Loucy (cell line): ENCODE measurements around the gene NEK5.

Source experiments
- H2AFZ ChIP-seq: fragments of 200-600 bp; sonication (generic); 2 replicates; pipeline ENCODE4 v1.6.0; 2016; ENCODE audit warnings: antibody characterized with exemption, mild to moderate bottlenecking, low read length, moderate library complexity
- H3F3A ChIP-seq: fragments of 200-600 bp; 2 replicates; pipeline ENCODE4 v1.6.0; 2016; ENCODE audit warnings: antibody characterized with exemption, low read depth, mild to moderate bottlenecking
- H3K27me3 ChIP-seq: fragments of 200-600 bp; sonication (generic); 2 replicates; pipeline ENCODE4 v1.6.1; 2014; ENCODE audit warnings: low read length, mild to moderate bottlenecking; ENCODE audit not compliant: insufficient read depth, poor library complexity, severe bottlenecking
- H3K36me3 ChIP-seq: fragments of 200-600 bp; sonication (generic); 2 replicates; pipeline ENCODE4 v1.6.1; 2016; ENCODE audit warnings: low read length; ENCODE audit not compliant: insufficient read depth
- H3K4me1 ChIP-seq: fragments of 200-600 bp; sonication (generic); 2 replicates; pipeline ENCODE4 v1.5.1; 2014; ENCODE audit warnings: low read length, mild to moderate bottlenecking; ENCODE audit not compliant: insufficient read depth, poor library complexity, severe bottlenecking
- H3K4me2 ChIP-seq: fragments of 200-600 bp; sonication (generic); 2 replicates; pipeline ENCODE4 v1.6.0; 2014; ENCODE audit warnings: antibody characterized with exemption, low read length, low read depth, mild to moderate bottlenecking; ENCODE audit not compliant: poor library complexity, severe bottlenecking
- H3K4me3 ChIP-seq: fragments of 200-600 bp; sonication (generic); 2 replicates; pipeline ENCODE4 v1.5.1; 2014; ENCODE audit warnings: low read length, mild to moderate bottlenecking, mixed read lengths; ENCODE audit not compliant: poor library complexity, severe bottlenecking
- H3K79me2 ChIP-seq: fragments of 200-600 bp; sonication (generic); 2 replicates; pipeline ENCODE4 v1.6.1; 2014; ENCODE audit warnings: low read length; ENCODE audit not compliant: insufficient read depth
- H3K9ac ChIP-seq: fragments of 200-600 bp; sonication (generic); 2 replicates; pipeline ENCODE4 v1.6.0; 2014; ENCODE audit warnings: mild to moderate bottlenecking, low read depth, low read length, moderate library complexity; ENCODE audit not compliant: poor library complexity, severe bottlenecking
- H3K9me2 ChIP-seq: fragments of 200-600 bp; sonication (generic); replicated peaks from 2 replicates; pipeline ENCODE4 v1.6.1; 2016; ENCODE audit warnings: low read depth, low read length, mixed read lengths
- H3K9me3 ChIP-seq: fragments of 200-600 bp; sonication (generic); 2 replicates; pipeline ENCODE4 v1.6.1; 2014; ENCODE audit warnings: mild to moderate bottlenecking, antibody characterized with exemption, low read length, low read depth; ENCODE audit not compliant: insufficient read depth
- H4K20me1 ChIP-seq: fragments of 200-600 bp; sonication (generic); 2 replicates; pipeline ENCODE4 v1.6.0; 2014; ENCODE audit warnings: antibody characterized with exemption, low read length, mild to moderate bottlenecking; ENCODE audit not compliant: insufficient read depth, poor library complexity, severe bottlenecking
- EZH2phosphoT487 ChIP-seq: fragments of 200-600 bp; IDR thresholded peaks from 2 replicates; pipeline ENCODE4 v1.6.1; 2018; ENCODE audit warnings: antibody characterized with exemption, mild to moderate bottlenecking, moderate library complexity, borderline replicate concordance
- TF ChIP-seq, protein P1 (sequence below): fragments of 200-600 bp; sonication (generic); conservative IDR thresholded peaks from 2 replicates; pipeline ENCODE4 v1.5.1; 2014; ENCODE audit warnings: mild to moderate bottlenecking, antibody characterized with exemption, low read length

The NEK5 gene

DNA sequence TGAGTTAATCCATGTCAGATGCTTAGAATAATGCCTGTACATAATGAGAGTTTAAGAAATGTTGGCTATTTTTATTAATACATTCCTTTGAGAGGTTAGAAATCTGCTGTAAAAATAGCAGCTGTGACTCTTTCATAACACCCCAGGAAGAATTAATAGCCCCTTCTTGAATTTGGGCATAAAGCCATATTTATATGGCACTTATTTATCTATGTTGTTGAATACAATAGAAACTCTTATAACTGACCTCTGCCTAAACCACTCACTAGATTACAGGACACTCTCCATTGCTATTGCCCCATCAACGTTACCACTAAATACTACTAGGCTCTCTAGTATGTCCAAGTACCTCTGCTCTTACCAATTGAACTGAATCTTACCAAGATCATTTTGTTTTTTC is 16.3 kb downstream of the NEK5 start:
- H3K36me3 ChIP-seq = no peaks in the 10 kb centered on the region
- no peaks in the 10 kb centered on the region for H3K79me2 ChIP-seq
- H3K4me2 ChIP-seq = no peak overlapping the region
- H3F3A ChIP-seq = no peaks in the 10 kb centered on the region
- H2AFZ ChIP-seq = no peak overlapping the region
- H3K4me3 ChIP-seq = no peak overlapping the region
- no peaks in the 10 kb centered on the region for H3K4me1 ChIP-seq
- H3K9ac ChIP-seq = no peak overlapping the region
- no peaks in the 10 kb centered on the region for H3K9me3 ChIP-seq
- H3K27me3 ChIP-seq = no peaks in the 10 kb centered on the region
- TF ChIP-seq, protein P1, sequence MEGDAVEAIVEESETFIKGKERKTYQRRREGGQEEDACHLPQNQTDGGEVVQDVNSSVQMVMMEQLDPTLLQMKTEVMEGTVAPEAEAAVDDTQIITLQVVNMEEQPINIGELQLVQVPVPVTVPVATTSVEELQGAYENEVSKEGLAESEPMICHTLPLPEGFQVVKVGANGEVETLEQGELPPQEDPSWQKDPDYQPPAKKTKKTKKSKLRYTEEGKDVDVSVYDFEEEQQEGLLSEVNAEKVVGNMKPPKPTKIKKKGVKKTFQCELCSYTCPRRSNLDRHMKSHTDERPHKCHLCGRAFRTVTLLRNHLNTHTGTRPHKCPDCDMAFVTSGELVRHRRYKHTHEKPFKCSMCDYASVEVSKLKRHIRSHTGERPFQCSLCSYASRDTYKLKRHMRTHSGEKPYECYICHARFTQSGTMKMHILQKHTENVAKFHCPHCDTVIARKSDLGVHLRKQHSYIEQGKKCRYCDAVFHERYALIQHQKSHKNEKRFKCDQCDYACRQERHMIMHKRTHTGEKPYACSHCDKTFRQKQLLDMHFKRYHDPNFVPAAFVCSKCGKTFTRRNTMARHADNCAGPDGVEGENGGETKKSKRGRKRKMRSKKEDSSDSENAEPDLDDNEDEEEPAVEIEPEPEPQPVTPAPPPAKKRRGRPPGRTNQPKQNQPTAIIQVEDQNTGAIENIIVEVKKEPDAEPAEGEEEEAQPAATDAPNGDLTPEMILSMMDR = no peak
- TF ChIP-seq EZH2phosphoT487 = no peak
- no peaks in the 10 kb centered on the region for H3K9me2 ChIP-seq
- H4K20me1 ChIP-seq = no peaks in the 10 kb centered on the region

DNA sequence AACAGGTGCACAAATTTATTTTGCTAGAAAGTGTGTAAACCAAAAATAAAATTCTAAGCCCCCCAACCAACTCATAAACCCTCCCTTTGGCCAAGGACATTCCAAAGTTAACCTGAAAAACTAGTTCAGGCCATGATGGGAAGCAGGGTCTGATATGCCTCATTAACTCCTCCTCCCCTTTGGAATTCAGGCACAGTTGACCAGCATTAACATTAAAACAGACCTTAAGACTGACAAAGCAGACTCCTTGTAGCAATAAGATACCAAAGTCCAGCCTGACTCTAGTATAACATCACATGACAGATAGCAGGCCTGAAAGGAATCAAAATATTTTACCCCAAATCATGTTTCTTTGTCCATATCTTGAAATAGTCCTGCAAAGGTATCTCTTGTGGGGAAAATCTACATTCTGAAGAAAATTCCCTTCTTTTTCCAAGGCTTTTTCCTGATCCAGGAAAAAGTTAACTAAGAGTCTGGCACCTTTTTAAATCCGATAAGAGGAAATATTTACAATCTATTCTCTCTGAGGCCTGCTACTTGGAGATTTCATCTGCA is 19.7 kb downstream of the NEK5 start:
- no peaks in the 10 kb centered on the region for H3K9me3 ChIP-seq
- no peak overlapping the region for H3K4me3 ChIP-seq
- H3K79me2 ChIP-seq = no peaks in the 10 kb centered on the region
- H3K4me1 ChIP-seq = no peaks in the 10 kb centered on the region
- H3K9me2 ChIP-seq = no peaks in the 10 kb centered on the region
- H3K27me3 ChIP-seq = no peaks in the 10 kb centered on the region
- no peaks in the 10 kb centered on the region for H3F3A ChIP-seq
- no peak overlapping the region for H3K4me2 ChIP-seq
- no peaks in the 10 kb centered on the region for H4K20me1 ChIP-seq
- no peaks in the 10 kb centered on the region for H3K36me3 ChIP-seq
- no peak overlapping the region for H2AFZ ChIP-seq
- TF ChIP-seq, protein P1 = no peak
- no peak for TF ChIP-seq EZH2phosphoT487
- no peak overlapping the region for H3K9ac ChIP-seq

DNA sequence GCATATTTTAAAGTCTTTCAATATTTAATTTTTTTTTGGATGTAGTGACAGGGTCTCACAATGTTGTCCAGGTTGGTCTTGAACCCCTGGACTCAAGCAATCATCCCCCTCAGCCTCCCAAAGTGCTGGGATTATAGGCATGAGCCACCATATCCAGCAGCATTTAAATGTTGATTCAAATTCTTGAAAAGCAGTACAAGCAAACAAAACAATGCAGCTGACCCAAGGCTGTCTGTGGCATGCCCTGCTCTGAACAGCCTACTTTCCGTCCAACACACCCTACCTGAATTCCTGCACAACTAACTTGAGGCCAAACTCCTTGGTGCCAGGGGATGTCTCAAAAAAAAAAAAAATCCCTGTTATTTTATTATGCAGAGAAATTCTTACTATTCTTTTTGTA is 23.0 kb downstream of the NEK5 start:
- Histone ChIP-seq H3K9ac (no peak overlapping the region), H3F3A (no peaks in the 10 kb centered on the region), H2AFZ (no peak overlapping the region), H3K9me3 (no peaks in the 10 kb centered on the region), H3K4me2 (no peak overlapping the region), H4K20me1 (no peaks in the 10 kb centered on the region), H3K9me2 (no peaks in the 10 kb centered on the region), H3K36me3 (no peaks in the 10 kb centered on the region), H3K4me1 (no peaks in the 10 kb centered on the region), H3K79me2 (no peaks in the 10 kb centered on the region), H3K27me3 (no peaks in the 10 kb centered on the region), H3K4me3 (no peak overlapping the region)
- TF ChIP-seq, protein P1 = no peak
- no peak for TF ChIP-seq EZH2phosphoT487
